ENCODE results near the gene PNPLA7.

DNA sequence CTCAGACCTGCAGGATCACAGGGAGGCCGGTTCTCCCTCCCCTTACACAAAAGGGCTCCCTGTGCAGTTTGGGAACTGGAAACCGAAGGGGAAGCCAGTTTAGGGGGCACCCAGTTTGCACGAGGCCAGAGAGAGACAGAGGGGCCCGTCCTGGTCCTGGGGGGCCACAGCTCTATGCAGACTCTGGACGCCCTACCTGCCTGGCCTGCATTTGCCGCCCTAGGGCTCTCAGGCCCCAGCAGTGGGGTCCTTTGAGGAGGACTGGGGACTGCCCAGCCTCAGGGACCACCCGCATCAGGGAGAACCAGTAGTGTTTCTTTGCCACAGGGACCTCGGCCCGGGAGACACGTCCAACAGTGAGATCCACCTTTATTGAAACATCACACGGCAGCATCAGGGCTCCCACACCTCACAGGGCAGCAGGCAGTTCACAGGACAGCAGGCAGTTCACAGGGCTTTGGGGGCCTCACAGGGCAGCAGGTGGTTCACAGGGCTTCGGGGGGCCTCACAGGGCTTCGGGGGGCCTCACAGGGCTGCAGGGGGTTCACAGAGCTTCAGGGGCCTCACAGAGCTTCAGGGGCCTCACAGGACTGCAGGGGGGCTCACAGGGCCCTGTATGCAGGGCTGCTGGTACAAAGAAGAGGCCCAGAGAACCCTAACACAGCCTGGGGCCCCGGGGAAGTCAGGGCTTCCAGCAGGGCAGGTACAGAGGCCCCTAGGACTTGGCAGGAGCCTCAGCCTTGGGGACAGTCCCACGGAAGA lies 90.4 kb downstream of the PNPLA7 start:
- no peak for TF ChIP-seq POLR2A (IDR thresholded peaks at IDR 0.05)
- TF ChIP-seq, protein P1, sequence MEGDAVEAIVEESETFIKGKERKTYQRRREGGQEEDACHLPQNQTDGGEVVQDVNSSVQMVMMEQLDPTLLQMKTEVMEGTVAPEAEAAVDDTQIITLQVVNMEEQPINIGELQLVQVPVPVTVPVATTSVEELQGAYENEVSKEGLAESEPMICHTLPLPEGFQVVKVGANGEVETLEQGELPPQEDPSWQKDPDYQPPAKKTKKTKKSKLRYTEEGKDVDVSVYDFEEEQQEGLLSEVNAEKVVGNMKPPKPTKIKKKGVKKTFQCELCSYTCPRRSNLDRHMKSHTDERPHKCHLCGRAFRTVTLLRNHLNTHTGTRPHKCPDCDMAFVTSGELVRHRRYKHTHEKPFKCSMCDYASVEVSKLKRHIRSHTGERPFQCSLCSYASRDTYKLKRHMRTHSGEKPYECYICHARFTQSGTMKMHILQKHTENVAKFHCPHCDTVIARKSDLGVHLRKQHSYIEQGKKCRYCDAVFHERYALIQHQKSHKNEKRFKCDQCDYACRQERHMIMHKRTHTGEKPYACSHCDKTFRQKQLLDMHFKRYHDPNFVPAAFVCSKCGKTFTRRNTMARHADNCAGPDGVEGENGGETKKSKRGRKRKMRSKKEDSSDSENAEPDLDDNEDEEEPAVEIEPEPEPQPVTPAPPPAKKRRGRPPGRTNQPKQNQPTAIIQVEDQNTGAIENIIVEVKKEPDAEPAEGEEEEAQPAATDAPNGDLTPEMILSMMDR (IDR thresholded peaks at IDR 0.05) = no peak
